ENCODE data around the gene CD300H. TPM values are rescaled to one million over a fixed set of nuclear protein-coding genes. Genes with fewer than 3 reads are reported as not detected.

Gene CD300H
- total and polyA plus RNA-seq, 8 donors = 0.32 to 0.76 (median 0.64) TPM; not detected in 5

GRCh38 chr17:74516561-74517328, 50.6 kb downstream of the CD300H start:
- TF ChIP-seq CTCF (IDR thresholded peaks at IDR 0.05) = no peak
- Histone ChIP-seq H3K27ac (no peak overlapping the region), H3K36me3 (no peaks in the 10 kb centered on the region), H3K9me3 (peaks cover 0 to 2% of the 10 kb centered on the region in 2 donors), H3K27me3 (peaks cover 0 to 17% of the 10 kb centered on the region in 2 donors), H3K4me3 (no peak overlapping the region), H3K4me1 (peaks cover 0 to 35% of the 10 kb centered on the region in 2 donors)
- intact Hi-C loops (cut with DNase I) = no loop called here
- ATAC-seq (no peak), DNase-seq (no peak)

GRCh38 chr17:74515941-74516340, 51.4 kb downstream of the CD300H start:
- H3K9me3 ChIP-seq = peaks cover 0 to 2% of the 10 kb centered on the region in 2 donors
- no peak for ATAC-seq
- TF ChIP-seq CTCF (IDR thresholded peaks at IDR 0.05) = no peak
- intact Hi-C loops (cut with DNase I) = no loop called here
- peaks cover 0 to 17% of the 10 kb centered on the region in 2 donors for H3K27me3 ChIP-seq
- no peak for DNase-seq
- no peaks in the 10 kb centered on the region for H3K36me3 ChIP-seq
- peaks cover 0 to 27% of the 10 kb centered on the region in 2 donors for H3K4me1 ChIP-seq
- H3K27ac ChIP-seq = no peak overlapping the region
- H3K4me3 ChIP-seq = no peak overlapping the region

GRCh38 chr17:74514632-74515334, 52.5 kb downstream of the CD300H start:
- TF ChIP-seq CTCF (IDR thresholded peaks at IDR 0.05) = no peak
- Histone ChIP-seq H3K9me3 (peaks cover 0 to 2% of the 10 kb centered on the region in 2 donors), H3K36me3 (no peaks in the 10 kb centered on the region), H3K27me3 (peaks cover 0 to 17% of the 10 kb centered on the region in 2 donors), H3K27ac (no peak overlapping the region), H3K4me3 (no peak overlapping the region), H3K4me1 (peaks cover 0 to 19% of the 10 kb centered on the region in 2 donors)
- ATAC-seq (no peak), DNase-seq (peak in 1 of 4 donors; percentile 30)
- intact Hi-C loops (cut with DNase I) = no loop called here

GRCh38 chr17:74513987-74514631, 53.2 kb downstream of the CD300H start:
- Histone ChIP-seq H3K9me3 (peaks cover 0 to 2% of the 10 kb centered on the region in 2 donors), H3K36me3 (no peaks in the 10 kb centered on the region), H3K27ac (peak overlapping the region in 1 of 2 donors; percentile 70), H3K27me3 (peaks cover 0 to 17% of the 10 kb centered on the region in 2 donors), H3K4me3 (no peak overlapping the region), H3K4me1 (peaks cover 0 to 16% of the 10 kb centered on the region in 2 donors)
- ATAC-seq = no peak
- intact Hi-C loops (cut with DNase I) = no loop called here
- DNase-seq = peak in 2 of 4 donors; percentile 26 to 30
- TF ChIP-seq CTCF (IDR thresholded peaks at IDR 0.05) = no peak

Data from left lung (tissue), 10 donors.